HG02610 (cell line): ENCODE results near the gene MLLT3.

Experiments
- ATAC-seq: cut with Tn5 transposase; IDR thresholded peaks from one replicate; pipeline ENCODE4 v1.9.1; 2021; ENCODE audit warnings: mild to moderate bottlenecking, moderate library complexity; ENCODE audit not compliant: unreplicated experiment

Gene MLLT3

GRCh38 chr9:20395651-20396050 is 226.6 kb downstream of the MLLT3 start:
- no peak for ATAC-seq

GRCh38 chr9:20394969-20395368 is 227.3 kb downstream of the MLLT3 start:
- no peak for ATAC-seq

GRCh38 chr9:20391208-20391607 is 231.1 kb downstream of the MLLT3 start:
- no peak for ATAC-seq

GRCh38 chr9:20390400-20390799 is 231.9 kb downstream of the MLLT3 start:
- ATAC-seq: no peak

DNA sequence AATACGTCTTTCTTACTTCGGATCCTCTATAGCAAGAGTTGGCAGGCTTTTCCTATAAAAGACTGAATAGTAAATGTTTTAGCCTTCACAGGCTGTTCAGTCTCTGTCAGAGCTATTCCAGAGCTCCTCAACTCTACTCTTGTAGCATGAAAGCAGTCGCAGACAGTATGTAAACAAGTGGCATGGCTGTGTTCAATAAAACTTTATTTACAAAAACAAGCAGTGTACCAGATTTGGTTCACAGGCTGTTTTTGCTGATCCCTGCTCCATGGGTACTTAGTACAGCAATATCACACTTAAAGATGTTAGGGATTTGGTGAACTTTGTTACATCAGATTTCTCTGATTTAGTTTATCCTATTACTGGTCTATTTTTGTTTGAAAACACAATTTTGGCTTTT is 235.2 kb downstream of the MLLT3 start:
- ATAC-seq: no peak

DNA sequence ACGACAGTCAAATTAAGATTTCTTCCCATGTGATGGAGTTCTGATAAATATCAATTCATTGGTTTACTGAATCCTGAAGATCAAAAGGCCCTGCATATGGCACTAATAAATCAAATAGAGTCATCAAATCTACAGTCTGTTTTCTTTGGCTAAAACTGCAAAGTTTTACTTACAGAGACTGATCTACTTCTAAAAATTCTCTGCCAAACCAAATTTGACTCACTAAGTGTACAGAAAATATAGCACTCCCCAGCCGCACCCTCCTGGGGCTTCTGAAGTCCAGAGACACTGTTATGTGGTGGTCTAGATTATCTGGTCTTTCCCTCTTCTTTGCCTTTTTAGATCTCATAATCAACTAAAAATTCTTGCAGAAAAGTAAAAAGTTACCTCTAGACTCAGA is 237.7 kb downstream of the MLLT3 start:
- no peak for ATAC-seq

GRCh38 chr9:20382460-20383071 is 239.7 kb downstream of the MLLT3 start:
- peak; percentile 61 for ATAC-seq

DNA sequence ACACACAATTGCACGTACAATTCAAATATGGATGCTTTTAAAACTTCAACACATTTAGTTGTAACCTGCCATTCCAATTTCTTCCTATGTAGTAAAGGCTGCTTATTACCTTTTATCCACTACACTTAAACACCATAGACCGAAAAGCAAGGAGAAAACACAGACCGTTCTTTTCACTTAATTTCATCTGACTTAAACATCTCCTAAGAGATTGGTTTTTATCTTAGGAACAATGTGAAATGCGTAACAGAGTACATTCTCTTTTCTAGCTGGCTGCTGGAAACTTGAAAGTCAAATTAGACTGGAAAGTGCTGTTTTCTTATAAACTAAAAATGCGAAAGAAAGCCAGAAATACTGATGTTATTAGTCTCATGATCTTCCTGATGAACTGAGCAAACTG is 241.8 kb downstream of the MLLT3 start:
- no peak for ATAC-seq

DNA sequence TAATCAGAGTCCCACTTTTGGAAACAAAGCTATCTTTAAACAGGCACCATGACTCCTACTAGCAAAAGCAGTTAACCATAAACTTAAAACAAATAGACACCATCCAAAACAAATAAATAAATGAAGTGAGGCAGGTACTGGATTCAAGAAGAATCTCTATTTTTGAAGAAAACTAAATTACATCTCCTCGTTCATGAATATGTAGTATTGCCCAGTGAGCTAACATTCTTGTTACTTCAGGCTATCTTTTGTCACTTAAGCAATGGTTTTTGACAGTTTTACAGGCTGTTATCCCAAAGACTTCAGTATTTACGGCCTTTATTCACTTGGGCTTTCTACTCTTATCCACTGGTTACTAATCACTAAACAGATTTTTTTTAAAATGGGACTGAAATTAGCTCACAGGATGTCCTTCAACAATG is 242.5 kb downstream of the MLLT3 start:
- ATAC-seq: no peak

GRCh38 chr9:20378851-20379250 is 243.4 kb downstream of the MLLT3 start:
- no peak for ATAC-seq

GRCh38 chr9:20377790-20378189 is 244.5 kb downstream of the MLLT3 start:
- ATAC-seq: no peak

DNA sequence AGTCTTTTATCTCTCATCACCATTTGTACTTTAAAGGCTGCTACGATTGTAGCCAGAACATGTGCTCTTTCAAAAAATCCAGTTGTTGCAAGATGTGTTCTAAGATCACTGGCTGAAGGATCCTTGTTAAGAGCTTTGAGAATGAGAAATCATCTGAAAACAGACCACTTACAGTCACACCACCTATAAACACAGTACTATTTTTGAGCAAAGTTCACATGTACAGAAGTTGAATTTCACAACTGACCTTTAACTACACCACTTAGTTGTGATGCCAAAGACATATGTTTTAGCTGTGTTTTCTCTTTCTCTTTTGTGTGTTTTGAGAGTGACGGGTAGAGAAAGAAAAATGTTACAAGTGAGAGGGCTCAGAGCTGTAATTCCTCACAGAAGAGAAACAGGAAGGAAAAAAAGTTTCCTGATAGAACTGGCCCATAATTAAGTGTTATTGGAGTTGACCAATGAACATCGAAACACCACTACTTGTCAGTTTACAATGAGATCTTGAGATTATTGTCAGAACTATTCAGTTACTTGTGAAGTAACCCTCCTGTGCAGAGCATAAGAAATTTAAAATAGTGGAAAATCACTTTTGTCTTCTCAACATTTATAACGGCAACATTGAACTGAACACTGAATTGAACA is 245.4 kb downstream of the MLLT3 start:
- no peak for ATAC-seq

DNA sequence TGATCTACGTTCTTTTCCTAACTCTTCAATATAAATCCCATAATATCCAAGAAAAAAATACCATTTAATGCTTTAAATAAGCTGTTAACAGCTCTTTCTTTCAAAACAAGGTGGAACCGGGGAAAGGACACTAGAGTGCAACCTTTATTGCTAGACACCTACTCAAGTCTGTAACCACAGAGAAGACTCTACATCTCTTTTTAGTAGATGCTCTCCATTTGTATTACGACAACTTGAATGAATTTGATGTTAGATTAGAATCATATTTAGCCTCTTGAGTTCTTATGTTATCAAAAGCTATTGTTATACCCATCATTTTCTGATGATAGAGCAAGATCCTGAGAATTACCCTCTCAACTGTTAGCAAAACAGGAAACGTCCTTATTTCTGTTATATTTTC is 246.3 kb downstream of the MLLT3 start:
- no peak for ATAC-seq

- ATAC-seq: no peak
These were observed 249.0 kb downstream of the MLLT3 start for GRCh38 chr9:20373263-20373662.

DNA sequence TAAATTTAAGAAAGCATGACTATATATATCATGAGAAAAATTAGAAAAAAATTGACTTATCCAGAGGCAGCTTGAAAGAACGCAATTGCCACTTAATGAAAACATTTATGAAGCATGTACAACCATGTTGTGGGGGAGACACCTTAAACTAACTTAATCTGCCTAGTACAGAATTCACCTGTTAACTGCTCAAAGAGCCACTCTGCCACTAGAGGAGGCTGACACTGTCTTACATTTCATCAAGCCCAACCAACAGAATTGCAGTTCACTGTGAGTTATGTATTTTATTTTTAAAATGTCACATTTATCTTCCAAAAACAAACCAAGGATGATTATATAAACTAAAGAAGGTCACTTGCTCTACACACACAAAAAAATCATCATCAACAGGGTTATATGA is 252.9 kb downstream of the MLLT3 start:
- ATAC-seq: no peak

DNA sequence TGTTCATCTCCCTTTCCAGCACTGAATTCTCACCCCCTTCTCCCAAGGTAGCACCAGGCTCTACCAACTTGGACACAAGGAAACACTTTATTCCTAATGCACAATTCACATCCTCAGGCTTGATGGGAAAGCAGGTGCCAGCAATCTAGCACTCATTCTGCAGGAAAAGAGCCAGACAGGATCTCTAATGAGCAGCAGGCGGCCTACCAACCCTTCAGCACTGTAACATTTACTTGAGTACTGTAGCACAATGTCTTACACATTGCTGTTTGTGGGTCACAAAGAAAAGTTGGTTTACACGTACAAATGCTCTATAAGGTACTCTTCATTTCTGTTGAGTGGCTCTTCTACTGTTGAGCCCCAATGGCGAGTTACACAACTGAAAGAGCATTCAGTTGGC is 254.4 kb downstream of the MLLT3 start:
- no peak for ATAC-seq

GRCh38 chr9:20364959-20365358 is 257.3 kb downstream of the MLLT3 start:
- ATAC-seq: no peak

DNA sequence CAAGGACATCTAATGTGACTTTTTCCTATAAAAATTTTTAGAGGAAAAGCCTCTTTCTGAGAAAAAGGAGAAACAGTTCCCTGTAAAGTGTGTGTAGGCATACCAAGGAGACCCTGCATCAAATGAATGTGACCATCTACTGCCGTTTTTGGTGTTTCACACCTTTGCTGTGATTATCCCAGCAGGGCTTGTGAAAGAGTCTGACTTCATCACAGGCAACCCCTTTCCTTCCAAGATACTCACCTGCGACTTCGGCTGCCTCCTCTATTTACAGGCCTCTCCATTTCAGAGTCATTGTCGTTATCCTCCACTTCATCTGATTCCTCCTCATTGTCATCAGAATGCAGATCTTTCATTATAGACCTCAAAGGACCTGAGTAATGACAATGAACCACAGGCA is 259.1 kb downstream of the MLLT3 start:
- no peak for ATAC-seq

DNA sequence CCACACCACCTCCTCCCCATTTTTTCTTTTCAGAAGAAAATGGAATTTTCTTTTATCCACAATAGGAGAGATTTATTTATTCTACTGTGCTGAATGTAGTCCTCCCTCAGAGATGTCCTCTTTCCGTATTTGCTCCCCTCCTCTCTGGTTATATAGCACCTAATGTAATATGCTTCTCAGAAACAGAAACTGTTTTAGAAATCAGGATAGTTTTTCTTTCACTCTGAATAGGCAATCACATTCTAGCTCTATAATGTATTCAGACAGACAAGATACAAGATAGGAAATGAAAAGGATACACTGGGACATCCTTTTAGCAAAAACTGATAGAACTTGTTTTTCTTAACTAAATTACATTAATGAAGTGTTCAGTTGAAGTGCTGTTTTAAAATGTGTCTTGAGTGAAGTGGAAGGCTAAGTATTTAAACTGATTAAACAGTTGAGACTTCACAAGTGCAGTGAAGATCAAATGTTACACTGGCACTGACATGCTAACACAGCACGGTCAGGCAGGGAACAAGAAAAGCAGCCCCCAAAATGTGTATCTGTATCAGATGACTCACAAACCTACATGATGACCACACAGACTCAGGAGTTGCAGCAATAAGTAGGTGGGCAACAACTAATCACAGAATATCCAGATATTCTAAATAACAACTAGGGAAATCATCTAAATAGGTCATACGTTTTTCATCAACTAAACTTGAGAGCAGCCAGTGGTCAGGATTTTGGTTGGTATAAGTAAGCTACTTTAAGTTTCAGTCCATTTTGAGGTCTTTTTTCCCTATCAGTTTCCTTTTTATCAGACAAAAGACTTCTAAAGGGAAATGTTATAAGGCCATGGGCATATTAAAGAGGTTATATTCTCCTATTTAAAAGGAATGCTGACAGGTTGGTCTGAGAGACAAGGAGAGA is 260.4 kb downstream of the MLLT3 start:
- peak; percentile 79 for ATAC-seq

DNA sequence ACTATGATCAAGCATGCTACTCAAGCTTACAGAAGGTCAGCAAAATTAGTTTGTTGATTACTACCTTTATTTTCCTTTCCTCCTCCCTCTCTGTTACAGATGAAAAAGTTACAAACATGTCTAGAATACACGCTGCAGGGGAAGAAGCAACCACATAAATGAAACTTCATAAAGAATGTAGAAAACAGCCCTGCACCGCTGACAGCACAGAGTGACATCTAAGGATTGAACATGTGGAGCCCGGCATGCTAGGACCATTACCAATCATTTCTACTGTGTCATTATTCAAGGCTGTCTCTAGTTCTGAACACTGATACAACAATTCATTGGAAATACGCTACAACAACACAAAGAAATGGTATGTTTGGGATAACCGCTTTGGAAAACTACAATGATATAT is 261.1 kb downstream of the MLLT3 start:
- no peak for ATAC-seq

GRCh38 chr9:20358207-20358606 is 264.1 kb downstream of the MLLT3 start:
- ATAC-seq: no peak

GRCh38 chr9:20357037-20357432 is 265.3 kb downstream of the MLLT3 start:
- ATAC-seq: no peak
